HCT116 (cell line): ENCODE measurements around the gene NACC2. TPM values are rescaled to one million over a fixed set of nuclear protein-coding genes. Genes with fewer than 3 reads are reported as not detected.

Experiments used
- ATAC-seq: fragments of 200-7000 bp; cut with Tn5 transposase; 2 replicates; pipeline ENCODE4 v1.9.1; 2020; ENCODE audit warnings: mild to moderate bottlenecking, moderate library complexity
- BruUV-seq: library from RNA; stranded (reverse); fragments of 400-500 nt; replicated peaks from 2 replicates; lab custom pipeline; 2021; lab: Mats Ljungman, UMichigan
- CTCF ChIA-PET: fragments of 300-600 bp; sonication (Branson Sonifier 250); formaldehyde crosslinking; loops from one replicate; lab custom pipeline; 2021; ENCODE audit warnings: antibody characterized with exemption; lab: Charles Lee
- POLR2A ChIA-PET: fragments of 300-600, 350-600 bp; sonication (Branson Sonifier 250); formaldehyde crosslinking; loops from one replicate; lab custom pipeline; 2021; ENCODE audit warnings: antibody characterized with exemption; lab: Charles Lee
- RAD21 ChIA-PET, 2 experiments: fragments of 300-600 bp; sonication (Branson Sonifier 250); formaldehyde crosslinking; loops; one replicate each; lab custom pipeline; 2023; ENCODE audit warnings: low total read pairs in 2 of 2; ENCODE audit not compliant: uncharacterized antibody in 2 of 2, unreplicated experiment in 2 of 2, low non-redundant PET in 1 of 2; lab: Charles Lee
- DNase-seq: peaks from one replicate; pipeline ENCODE4 v3.0.0-alpha.2; 2010; ENCODE audit warnings: low read depth, low spot score
- H2AFZ ChIP-seq: fragments of 200-600 bp; shearing (Covaris generic), sonication (generic); 2 replicates; pipeline ENCODE4 v1.6.1; 2017; ENCODE audit warnings: low read depth, mixed run types, mixed read lengths, antibody characterized with exemption, low read length; ENCODE audit not compliant: poor library complexity, severe bottlenecking
- H3K27ac ChIP-seq: 2 replicates; pipeline ENCODE4 v1.5.1; 2012; ENCODE audit warnings: low read depth, low read length
- H3K27me3 ChIP-seq: fragments of 200-600 bp; sonication (generic); 2 replicates; pipeline ENCODE4 v1.6.1; 2016; ENCODE audit warnings: mixed run types, low read length, mixed read lengths; ENCODE audit not compliant: insufficient read depth
- H3K36me3 ChIP-seq, 2 experiments: fragments of 200-500 bp in 1 of 2; fragments of 200-600 bp in 1 of 2; sonication (Bioruptor generic) in 1 of 2; sonication (generic) in 1 of 2; 2 replicates each; pipeline versions ENCODE4 v1.5.1 to v1.6.1; 2014 to 2016; ENCODE audit warnings: low read length in 2 of 2, inconsistent platforms in 1 of 2, mixed read lengths in 1 of 2, mixed run types in 1 of 2; ENCODE audit not compliant: insufficient read depth in 2 of 2, control insufficient read depth in 1 of 2
- H3K4me1 ChIP-seq, 2 experiments: fragments of 200-600 bp in 1 of 2; sonication (generic) in 1 of 2; 2 replicates each; pipeline versions ENCODE4 v1.5.1 to v1.6.1; 2012 to 2017; ENCODE audit warnings: low read length in 2 of 2, inconsistent platforms in 1 of 2, mild to moderate bottlenecking in 1 of 2, mixed read lengths in 1 of 2, mixed run types in 1 of 2, moderate library complexity in 1 of 2; ENCODE audit not compliant: insufficient read depth in 2 of 2, control insufficient read depth in 1 of 2
- H3K4me2 ChIP-seq: fragments of 200-600 bp; sonication (generic); 2 replicates; pipeline ENCODE4 v1.6.1; 2017; ENCODE audit warnings: mixed run types, low read length, mixed read lengths
- H3K4me3 ChIP-seq, 2 experiments: fragments of 200-600 bp in 1 of 2; sonication (generic) in 1 of 2; replicated peaks in 1 of 2; 2 replicates each; pipeline ENCODE4 v1.5.1; 2011 to 2016; ENCODE audit warnings: low read length in 2 of 2, control low read depth in 1 of 2, low read depth in 1 of 2, mild to moderate bottlenecking in 1 of 2, mixed read lengths in 1 of 2, mixed run types in 1 of 2
- H3K79me2 ChIP-seq: fragments of 200-600 bp; sonication (generic); 2 replicates; pipeline ENCODE4 v1.6.1; 2017; ENCODE audit warnings: mild to moderate bottlenecking, mixed run types, low read length, moderate library complexity, mixed read lengths; ENCODE audit not compliant: insufficient read depth
- H3K9ac ChIP-seq: fragments of 200-600 bp; sonication (generic); 2 replicates; pipeline ENCODE4 v1.6.1; 2016; ENCODE audit warnings: low read length, mixed read lengths
- H3K9me2 ChIP-seq: fragments of 200-600 bp; sonication (generic), shearing (Covaris generic); 2 replicates; pipeline ENCODE4 v1.6.1; 2017; ENCODE audit warnings: mixed run types, mild to moderate bottlenecking, moderate library complexity; ENCODE audit not compliant: insufficient read depth
- H3K9me3 ChIP-seq, 2 experiments: fragments of 200-500 bp in 1 of 2; fragments of 200-600 bp in 1 of 2; sonication (Bioruptor generic) in 1 of 2; sonication (generic) in 1 of 2; 2 replicates each; pipeline ENCODE4 v1.6.1; 2014 to 2017; ENCODE audit warnings: low read length in 2 of 2, mixed read lengths in 2 of 2, inconsistent platforms in 1 of 2, low read depth in 1 of 2, mild to moderate bottlenecking in 1 of 2, mixed run types in 1 of 2, moderate library complexity in 1 of 2; ENCODE audit not compliant: control insufficient read depth in 1 of 2, insufficient read depth in 1 of 2
- H4K20me1 ChIP-seq: fragments of 200-600 bp; sonication (generic), shearing (Covaris generic); 2 replicates; pipeline ENCODE4 v1.6.1; 2017; ENCODE audit warnings: mixed run types, mild to moderate bottlenecking, moderate library complexity; ENCODE audit not compliant: insufficient read depth
- CBX3 ChIP-seq: IDR thresholded peaks from 2 replicates; pipeline ENCODE4 v1.6.1; 2012; ENCODE audit warnings: low read depth
- ELF1 ChIP-seq: IDR thresholded peaks from 2 replicates; pipeline ENCODE4 v1.6.1; 2012; ENCODE audit warnings: low read depth, borderline replicate concordance
- EZH2 ChIP-seq: fragments of 200-600 bp; sonication (generic); IDR thresholded peaks from 2 replicates; pipeline ENCODE4 v1.6.1; 2017; ENCODE audit warnings: antibody characterized with exemption, mixed run types
- EZH2phosphoT487 ChIP-seq: fragments of 200-600 bp; IDR thresholded peaks from 2 replicates; pipeline ENCODE4 v1.6.1; 2018; ENCODE audit warnings: antibody characterized with exemption, borderline replicate concordance
- FOSL1 ChIP-seq: IDR thresholded peaks from 2 replicates; pipeline ENCODE4 v1.6.1; 2012; ENCODE audit warnings: low read depth
- JUND ChIP-seq: IDR thresholded peaks from 2 replicates; pipeline ENCODE4 v1.6.1; 2012
- MAX ChIP-seq: IDR thresholded peaks from 2 replicates; pipeline ENCODE4 v1.6.1; 2012
- POLR2AphosphoS5 ChIP-seq: IDR thresholded peaks from 2 replicates; pipeline ENCODE4 v1.6.1; 2011; ENCODE audit warnings: mild to moderate bottlenecking, low read depth, low read length, moderate library complexity
- SP1 ChIP-seq: IDR thresholded peaks from 2 replicates; pipeline ENCODE4 v1.6.1; 2012; ENCODE audit warnings: low read depth
- SRF ChIP-seq: IDR thresholded peaks from 2 replicates; pipeline ENCODE4 v1.6.1; 2012; ENCODE audit warnings: low read depth
- TCF7L2 ChIP-seq: IDR thresholded peaks from 2 replicates; pipeline ENCODE4 v1.7.0; 2011; ENCODE audit warnings: borderline replicate concordance, inconsistent platforms; ENCODE audit not compliant: insufficient read depth, insufficient read length; ENCODE audit errors: extremely low read depth
- ZBTB33 ChIP-seq: IDR thresholded peaks from 2 replicates; pipeline ENCODE4 v1.6.1; 2011; ENCODE audit warnings: mild to moderate bottlenecking, low read length, moderate library complexity; ENCODE audit not compliant: insufficient replicate concordance; ENCODE audit errors: extremely low read depth
- ZFX ChIP-seq: fragments of 450-650 bp; IDR thresholded peaks from 2 replicates; pipeline ENCODE4 v1.6.1; 2017
- intact Hi-C: fragments of 100-400 bp; cut with micrococcal nuclease; formaldehyde crosslinking; loops from 2 replicates; pipeline ENCODE4 v1.10.0; 2022
- total RNA-seq: library from RNA; stranded (reverse); gene quantifications from one replicate; pipeline ENCODE4 v1.2.1, GENCODE V29; 2021; ENCODE audit not compliant: unreplicated experiment

Gene NACC2
- total RNA-seq, 1 experiment from 2014 or later, result 27.8 TPM

GRCh38 chr9:136104916-136105315 lies 9.8 kb upstream of the NACC2 start:
- no peak overlapping the region for H3K4me3 ChIP-seq
- no TSS peak for BruUV-seq
- H3K36me3 ChIP-seq, result no peaks in the 10 kb centered on the region
- ATAC-seq, result no peak
- no peak for DNase-seq
- no peaks in the 10 kb centered on the region for H4K20me1 ChIP-seq
- ChIA-PET RAD21 (no interaction called here), CTCF (no interaction called here), POLR2A (no interaction called here)
- intact Hi-C loops, result no loop called here
- no peak for TF ChIP-seq EZH2
- H3K27ac ChIP-seq, result no peak overlapping the region; the same call in 1 of the 2 replicates
- H3K27me3 ChIP-seq, result no peaks in the 10 kb centered on the region
- H3K9ac ChIP-seq, result no peak overlapping the region
- H3K4me1 ChIP-seq, result peaks cover 39 to 48% of the 10 kb centered on the region in 2 experiments
- H3K9me3 ChIP-seq, result no peaks in the 10 kb centered on the region
- no peak overlapping the region for H3K4me2 ChIP-seq
- H3K9me2 ChIP-seq, result no peaks in the 10 kb centered on the region
- no peaks in the 10 kb centered on the region for H3K79me2 ChIP-seq
- H2AFZ ChIP-seq, result no peak overlapping the region

- intact Hi-C loops, result no loop called here
Measured at GRCh38 chr9:136104488-136104800, 9.4 kb upstream of the NACC2 start.

More at GRCh38 chr9:136104488-136104800, 9.4 kb upstream of the NACC2 start:
- H3K9me3 ChIP-seq, result no peaks in the 10 kb centered on the region
- no peak overlapping the region for H3K27ac ChIP-seq
- POLR2A ChIA-PET, result no interaction called here
- no peaks in the 10 kb centered on the region for H4K20me1 ChIP-seq
- H3K4me2 ChIP-seq, result no peak overlapping the region
- H3K36me3 ChIP-seq, result no peaks in the 10 kb centered on the region
- H3K27me3 ChIP-seq, result no peaks in the 10 kb centered on the region
- CTCF ChIA-PET, result no interaction called here
- H3K79me2 ChIP-seq, result no peaks in the 10 kb centered on the region
- TF ChIP-seq MAX, result no peak
- TF ChIP-seq TCF7L2, result no peak
- no peak for TF ChIP-seq SP1
- TF ChIP-seq FOSL1, result no peak
- TF ChIP-seq ELF1, result no peak
- TF ChIP-seq ZBTB33, result no peak
- no peak for TF ChIP-seq CBX3
- TF ChIP-seq POLR2AphosphoS5, result no peak
- TF ChIP-seq SRF, result no peak
- TF ChIP-seq ZFX, result no peak
- TF ChIP-seq EZH2phosphoT487, result no peak
- no peak for TF ChIP-seq JUND
- H3K9ac ChIP-seq, result no peak overlapping the region
- H3K9me2 ChIP-seq, result no peaks in the 10 kb centered on the region
- no TSS peak for BruUV-seq
- H2AFZ ChIP-seq, result no peak overlapping the region
- RAD21 ChIA-PET, result no interaction called here
- DNase-seq, result no peak
- H3K4me3 ChIP-seq, result no peak overlapping the region
- no peak for ATAC-seq
- H3K4me1 ChIP-seq, result peaks cover 37 to 43% of the 10 kb centered on the region in 2 experiments
